Activated naive CD8-positive, alpha-beta T cell treated with anti-CD3 and anti-CD28 coated beads, Interleukin-2, amount 50 U/mL, for 24 hours (primary cell): Measurements from ENCODE around the gene TMEM131L.

ENCODE experiments used
- ATAC-seq: fragments of 150-1000 bp; cut with Tn5 transposase; one replicate; pipeline ENCODE4 v1.10.0; 2021
- DNase-seq: peaks from one replicate; pipeline ENCODE4 v3.0.0; 2021
- H3K27ac Mint-ChIP-seq: one replicate; pipeline ENCODE4 v1.8.0; 2021; ENCODE audit warnings: mild to moderate bottlenecking, mixed read lengths
- H3K27me3 Mint-ChIP-seq: one replicate; pipeline ENCODE4 v1.8.0; 2021; ENCODE audit warnings: mixed read lengths
- H3K36me3 Mint-ChIP-seq: one replicate; pipeline ENCODE4 v1.8.0; 2021; ENCODE audit warnings: low read depth, mixed read lengths
- H3K4me1 Mint-ChIP-seq: one replicate; pipeline ENCODE4 v1.8.0; 2021; ENCODE audit warnings: mixed read lengths
- H3K4me3 Mint-ChIP-seq: one replicate; pipeline ENCODE4 v1.8.0; 2021; ENCODE audit warnings: mild to moderate bottlenecking, moderate library complexity, mixed read lengths
- H3K9me3 Mint-ChIP-seq: one replicate; pipeline ENCODE4 v1.8.0; 2021; ENCODE audit warnings: mixed read lengths

Gene TMEM131L

DNA sequence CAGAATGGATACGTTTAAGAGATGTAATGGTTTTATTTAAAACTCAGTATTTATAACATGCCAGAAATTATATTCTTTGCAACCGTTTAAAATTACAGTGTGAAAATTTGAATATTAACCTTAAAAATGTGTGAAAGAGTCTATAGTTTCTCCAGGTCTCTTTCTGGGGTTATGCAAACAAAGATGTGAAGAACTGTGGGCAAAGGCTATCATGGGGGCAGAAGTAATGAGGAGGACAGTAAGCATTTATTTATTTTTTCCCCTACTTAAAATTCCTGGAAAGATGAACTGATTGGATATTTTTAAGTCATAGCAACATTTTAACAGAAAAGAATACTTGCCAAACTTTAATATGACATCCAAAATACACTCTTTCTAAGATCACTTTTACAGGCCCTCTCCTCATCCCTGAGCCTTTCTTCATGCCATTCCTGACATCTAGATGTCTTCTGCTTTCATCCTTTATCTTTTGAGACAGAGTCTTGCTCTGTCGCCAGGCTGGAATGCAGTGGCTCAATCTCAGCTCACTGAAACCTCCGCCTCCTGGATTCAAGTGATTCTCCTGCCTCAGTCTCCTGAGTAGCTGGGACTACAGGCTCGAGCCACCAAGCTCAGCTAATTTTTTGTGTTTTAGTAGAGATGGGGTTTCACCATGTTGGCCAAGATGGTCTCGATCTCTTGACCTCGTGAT is 46.1 kb downstream of the TMEM131L start:
- Mint-ChIP-seq H3K27me3 (no peaks in the 10 kb centered on the region), H3K27ac (peak overlapping the region; percentile 71), H3K9me3 (peaks cover 4% of the 10 kb centered on the region), H3K4me1 (peaks cover 72% of the 10 kb centered on the region), H3K4me3 (no peak overlapping the region), H3K36me3 (peaks cover 56% of the 10 kb centered on the region)
- ATAC-seq = no peak
- no peak for DNase-seq

- peak overlapping the region; percentile 71 for H3K27ac Mint-ChIP-seq
- no peak for ATAC-seq
- H3K4me1 Mint-ChIP-seq = peaks cover 72% of the 10 kb centered on the region
Observed at GRCh38 chr4:153512952-153513500, 46.9 kb downstream of the TMEM131L start.

DNA sequence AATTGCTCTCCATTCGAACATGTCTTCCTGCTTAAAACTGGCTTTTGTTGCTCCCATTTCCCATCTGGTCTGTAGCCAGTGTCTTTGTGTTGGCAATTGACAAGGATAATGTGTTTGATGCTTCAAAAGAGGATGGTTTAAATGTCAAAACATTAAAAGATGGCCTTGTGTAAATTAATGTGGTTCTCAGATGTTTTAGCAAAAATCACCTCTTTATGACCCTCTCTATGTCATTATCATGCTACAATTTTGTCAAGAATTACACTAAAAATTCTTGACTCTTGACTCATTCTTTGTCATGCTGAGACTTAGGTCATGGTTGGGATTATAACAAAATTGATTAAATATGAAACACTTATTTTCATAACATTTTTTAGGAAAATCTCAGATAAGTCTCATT is 47.4 kb downstream of the TMEM131L start:
- no peak for DNase-seq
- Mint-ChIP-seq H3K9me3 (peaks cover 4% of the 10 kb centered on the region), H3K4me3 (peak overlapping the region; percentile 32), H3K27ac (peak overlapping the region; percentile 77), H3K36me3 (peaks cover 55% of the 10 kb centered on the region), H3K4me1 (peaks cover 73% of the 10 kb centered on the region), H3K27me3 (no peaks in the 10 kb centered on the region)
- ATAC-seq = peak; percentile 20

More at GRCh38 chr4:153512952-153513500, 46.9 kb downstream of the TMEM131L start:
- no peak for DNase-seq
- Mint-ChIP-seq H3K27me3 (no peaks in the 10 kb centered on the region), H3K9me3 (peaks cover 4% of the 10 kb centered on the region), H3K36me3 (peaks cover 55% of the 10 kb centered on the region), H3K4me3 (no peak overlapping the region)

DNA sequence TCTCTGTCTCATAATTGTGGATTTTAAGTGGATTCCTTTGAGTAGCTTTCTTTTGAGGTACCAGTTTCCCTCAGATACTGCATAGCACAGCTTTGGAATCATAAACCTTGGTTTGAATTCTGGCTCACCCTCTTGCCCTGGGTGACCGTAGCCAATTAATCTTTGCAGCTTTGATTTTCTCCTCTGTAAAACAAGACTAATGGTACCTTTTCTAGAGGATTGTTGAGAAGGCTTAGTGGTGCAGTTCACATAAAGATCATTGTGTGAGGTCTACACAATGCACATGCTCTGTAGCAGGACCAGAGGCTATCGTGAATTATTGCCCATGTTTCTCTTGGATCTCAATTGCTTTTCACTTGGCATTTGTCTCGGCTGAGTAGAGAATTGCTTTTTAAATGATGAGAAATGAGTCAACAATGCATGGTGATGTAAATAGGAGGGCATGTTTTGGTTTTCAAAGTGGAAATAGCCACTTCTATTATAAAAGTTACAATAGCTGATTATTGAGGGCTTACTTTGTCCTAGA is 47.9 kb downstream of the TMEM131L start:
- Mint-ChIP-seq H3K4me3 (no peak overlapping the region), H3K27ac (peak overlapping the region; percentile 8)
- no peak for ATAC-seq

GRCh38 chr4:153514688-153515426 is 48.7 kb downstream of the TMEM131L start:
- Mint-ChIP-seq H3K4me1 (peaks cover 86% of the 10 kb centered on the region), H3K27ac (peak overlapping the region; percentile 75), H3K9me3 (peaks cover 4% of the 10 kb centered on the region), H3K4me3 (no peak overlapping the region), H3K27me3 (no peaks in the 10 kb centered on the region), H3K36me3 (peaks cover 47% of the 10 kb centered on the region)
- ATAC-seq (no peak), DNase-seq (no peak)

More for the DNA sequence above, 47.9 kb downstream of the TMEM131L start:
- Mint-ChIP-seq H3K9me3 (peaks cover 4% of the 10 kb centered on the region), H3K27me3 (no peaks in the 10 kb centered on the region), H3K36me3 (peaks cover 52% of the 10 kb centered on the region), H3K4me1 (peaks cover 78% of the 10 kb centered on the region)
- no peak for DNase-seq

DNA sequence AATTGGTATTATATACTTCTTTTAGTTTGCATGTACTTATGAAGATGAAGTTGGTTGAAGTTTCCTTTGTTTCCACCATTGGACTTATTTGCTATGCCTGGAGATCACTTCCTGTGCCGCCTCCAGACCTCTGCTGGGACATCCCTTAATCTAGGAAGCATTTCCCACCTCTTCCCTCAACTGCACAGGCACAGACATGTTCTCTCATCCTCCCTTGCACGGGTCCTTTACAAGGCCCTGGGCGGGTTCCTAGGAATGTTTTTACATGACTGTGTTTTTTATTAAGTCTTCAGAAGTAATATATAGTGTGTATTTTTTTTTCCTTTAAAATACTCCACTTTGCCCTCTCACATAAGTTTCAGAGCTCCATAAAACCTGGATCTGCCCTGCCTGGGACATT is 51.0 kb downstream of the TMEM131L start:
- peaks cover 89% of the 10 kb centered on the region for H3K4me1 Mint-ChIP-seq
- no peak overlapping the region for H3K4me3 Mint-ChIP-seq
- H3K36me3 Mint-ChIP-seq = peaks cover 38% of the 10 kb centered on the region
- ATAC-seq = no peak
- H3K27ac Mint-ChIP-seq = peak overlapping the region; percentile 98
- peaks cover 2% of the 10 kb centered on the region for H3K27me3 Mint-ChIP-seq
- peaks cover 4% of the 10 kb centered on the region for H3K9me3 Mint-ChIP-seq
- DNase-seq = no peak

DNA sequence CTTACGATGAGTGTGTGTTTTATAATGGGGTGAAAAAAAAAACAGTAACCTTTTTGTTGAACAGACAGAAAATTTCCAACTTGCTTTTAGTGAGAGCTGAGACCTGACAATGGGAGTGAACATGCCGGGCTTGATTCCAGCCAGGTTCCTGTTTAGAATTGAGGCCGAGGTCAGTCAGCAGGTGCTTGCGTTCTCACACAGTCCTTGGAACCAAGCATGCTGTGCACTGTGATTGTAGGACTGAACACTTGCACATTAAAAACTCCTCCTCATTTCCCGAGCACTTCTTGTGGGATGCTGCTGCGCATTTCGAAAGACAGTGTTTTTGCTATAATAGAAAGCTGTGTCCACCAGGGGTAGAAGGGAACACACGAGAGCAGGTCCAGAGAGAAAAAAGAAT is 51.8 kb downstream of the TMEM131L start:
- no peak for ATAC-seq
- peaks cover 4% of the 10 kb centered on the region for H3K9me3 Mint-ChIP-seq

DNA sequence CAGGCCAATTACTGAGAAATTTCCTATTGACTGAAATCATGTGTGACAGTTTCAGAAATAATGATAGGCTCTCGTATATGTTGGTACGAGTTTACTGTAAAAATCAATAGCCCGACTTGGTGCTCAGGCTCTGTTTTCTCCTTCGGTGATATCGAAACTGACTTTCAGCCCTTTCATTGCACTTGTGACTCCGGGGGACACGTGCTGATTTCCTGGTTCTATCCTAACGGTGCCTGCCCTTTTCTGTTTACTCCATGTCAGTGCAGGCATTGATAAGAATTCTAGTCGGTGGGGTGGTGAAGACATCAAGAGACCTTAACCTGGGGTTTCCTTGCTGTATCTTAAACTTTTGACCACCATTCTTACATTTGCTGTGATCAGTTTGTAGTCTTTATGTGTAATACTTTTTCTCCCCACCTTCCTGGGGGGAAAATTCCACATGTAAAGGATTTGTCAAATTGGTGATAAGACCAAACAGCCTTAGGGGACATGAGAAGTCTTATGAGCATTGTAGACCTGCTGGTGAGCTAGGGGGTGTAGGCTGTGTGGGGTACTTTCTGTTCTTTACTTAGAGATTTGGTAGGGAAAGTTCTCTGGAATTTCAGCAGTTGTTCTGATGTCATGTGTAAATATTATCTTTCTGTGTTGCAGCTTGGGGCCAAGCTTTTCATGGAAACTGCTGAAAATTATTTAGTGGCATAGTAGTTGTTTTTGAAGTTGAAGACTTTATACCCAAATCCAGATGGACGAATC is 52.7 kb downstream of the TMEM131L start:
- peaks cover 2% of the 10 kb centered on the region for H3K27me3 Mint-ChIP-seq
- H3K27ac Mint-ChIP-seq = peak overlapping the region; percentile 98
- H3K36me3 Mint-ChIP-seq = peaks cover 35% of the 10 kb centered on the region
- peak overlapping the region; percentile 50 for H3K4me3 Mint-ChIP-seq
- DNase-seq (no peak), ATAC-seq (no peak)
- peaks cover 4% of the 10 kb centered on the region for H3K9me3 Mint-ChIP-seq
- H3K4me1 Mint-ChIP-seq = peaks cover 89% of the 10 kb centered on the region

More for the DNA sequence above, 51.8 kb downstream of the TMEM131L start:
- peaks cover 35% of the 10 kb centered on the region for H3K36me3 Mint-ChIP-seq
- peaks cover 89% of the 10 kb centered on the region for H3K4me1 Mint-ChIP-seq
- H3K27me3 Mint-ChIP-seq = peaks cover 2% of the 10 kb centered on the region
- H3K4me3 Mint-ChIP-seq = peak overlapping the region; percentile 50
- H3K27ac Mint-ChIP-seq = peak overlapping the region; percentile 98
- no peak for DNase-seq

DNA sequence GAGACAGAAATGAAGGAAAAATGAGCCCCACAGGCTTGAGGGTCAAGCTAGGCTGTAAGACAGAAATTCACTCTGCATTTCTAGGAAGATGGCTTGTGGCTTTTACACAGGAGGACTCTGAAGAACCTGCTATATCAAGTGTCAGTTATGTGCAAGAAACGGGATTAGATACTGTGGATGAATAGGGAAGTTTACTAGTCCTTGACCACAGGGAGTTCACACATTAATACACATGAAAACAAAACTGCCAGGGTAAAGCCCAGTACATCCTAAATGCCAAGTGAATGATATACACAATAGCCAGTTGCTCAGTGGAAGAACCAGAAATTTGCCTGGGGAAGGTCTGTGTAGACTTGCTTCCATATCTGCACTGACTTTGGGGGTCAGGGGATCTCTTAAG is 53.5 kb downstream of the TMEM131L start:
- peaks cover 2% of the 10 kb centered on the region for H3K27me3 Mint-ChIP-seq
- peaks cover 90% of the 10 kb centered on the region for H3K4me1 Mint-ChIP-seq
- H3K36me3 Mint-ChIP-seq = peaks cover 37% of the 10 kb centered on the region
- ATAC-seq (no peak), DNase-seq (no peak)
- H3K4me3 Mint-ChIP-seq = no peak overlapping the region
- peak overlapping the region; percentile 98 for H3K27ac Mint-ChIP-seq
- peaks cover 4% of the 10 kb centered on the region for H3K9me3 Mint-ChIP-seq

GRCh38 chr4:153520227-153520626 is 54.1 kb downstream of the TMEM131L start:
- ATAC-seq = no peak
- Mint-ChIP-seq H3K9me3 (peaks cover under 1% of the 10 kb centered on the region), H3K4me3 (peak overlapping the region; percentile 79)

DNA sequence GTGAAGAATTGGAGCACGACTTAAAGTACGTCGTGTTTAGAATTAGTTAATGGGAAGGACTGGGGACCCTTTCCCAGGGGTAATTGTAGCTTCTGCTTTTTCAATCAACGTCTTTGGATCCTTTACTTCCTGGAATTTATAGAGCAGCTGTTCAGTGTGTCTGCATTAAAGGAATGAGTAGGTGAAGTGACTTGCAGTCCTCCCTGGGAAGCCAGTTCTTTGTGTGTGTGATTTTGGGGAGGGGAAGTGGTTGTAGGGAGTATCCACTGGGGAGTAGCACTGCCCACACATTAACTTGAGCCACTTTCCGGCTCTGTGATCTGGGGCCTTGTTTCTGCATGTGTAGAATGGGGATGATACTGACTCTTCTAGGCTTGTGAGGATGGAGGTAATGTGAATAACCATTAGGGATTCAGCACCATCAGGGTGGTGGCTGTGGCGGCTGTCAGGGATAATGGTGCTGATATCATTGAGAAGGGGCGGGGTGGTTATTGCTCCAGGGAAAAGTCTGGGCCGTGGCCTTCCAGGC is 54.7 kb downstream of the TMEM131L start:
- Mint-ChIP-seq H3K9me3 (no peaks in the 10 kb centered on the region), H3K27ac (peak overlapping the region; percentile 98), H3K4me1 (peaks cover 89% of the 10 kb centered on the region), H3K36me3 (peaks cover 33% of the 10 kb centered on the region), H3K4me3 (peak overlapping the region; percentile 79), H3K27me3 (peaks cover 2% of the 10 kb centered on the region)
- no peak for DNase-seq
- no peak for ATAC-seq

More at GRCh38 chr4:153520227-153520626, 54.1 kb downstream of the TMEM131L start:
- Mint-ChIP-seq H3K27me3 (peaks cover 2% of the 10 kb centered on the region), H3K27ac (peak overlapping the region; percentile 98), H3K36me3 (peaks cover 37% of the 10 kb centered on the region), H3K4me1 (peaks cover 90% of the 10 kb centered on the region)
- DNase-seq = no peak

- Mint-ChIP-seq H3K4me1 (peaks cover 95% of the 10 kb centered on the region), H3K4me3 (peak overlapping the region; percentile 79), H3K36me3 (peaks cover 37% of the 10 kb centered on the region), H3K9me3 (no peaks in the 10 kb centered on the region), H3K27ac (peak overlapping the region; percentile 98), H3K27me3 (peaks cover 2% of the 10 kb centered on the region)
- peak; percentile 26 for ATAC-seq
- no peak for DNase-seq
Observed at GRCh38 chr4:153521478-153521877, 55.3 kb downstream of the TMEM131L start.

GRCh38 chr4:153521999-153522801 is 56.0 kb downstream of the TMEM131L start:
- Mint-ChIP-seq H3K27me3 (peaks cover 2% of the 10 kb centered on the region), H3K9me3 (no peaks in the 10 kb centered on the region), H3K4me3 (peak overlapping the region; percentile 79), H3K4me1 (peaks cover 99% of the 10 kb centered on the region), H3K36me3 (peaks cover 40% of the 10 kb centered on the region), H3K27ac (peak overlapping the region; percentile 98)
- peak; percentile 69 for DNase-seq
- peak; percentile 71 for ATAC-seq
